Coronary artery (tissue), 2 donors: ENCODE measurements around the gene TSC22D1.

Experiments
- DNase-seq: peaks from one replicate; pipeline ENCODE4 v3.0.0-alpha.2; 2017; ENCODE audit warnings: low spot score
- H3K27ac ChIP-seq, 2 donors: fragments of 200-600 bp; sonication (generic); one replicate each; pipeline ENCODE4 v1.5.1; 2016 to 2019
- H3K4me3 ChIP-seq: fragments of 200-600 bp; sonication (generic); 2 replicates; pipeline ENCODE4 v1.5.1; 2016; ENCODE audit warnings: mild to moderate bottlenecking, moderate library complexity
- TF ChIP-seq, protein P1 (sequence below): fragments of 200-600 bp; sonication (generic); IDR thresholded peaks from one replicate; pipeline ENCODE4 v1.5.1; 2019; ENCODE audit warnings: antibody characterized with exemption

Gene TSC22D1

GRCh38 chr13:44497801-44498200 lies 78.3 kb downstream of the TSC22D1 start:
- DNase-seq: no peak
- Histone ChIP-seq H3K27ac (no peak overlapping the region), H3K4me3 (no peak overlapping the region)
- TF ChIP-seq, protein P1, sequence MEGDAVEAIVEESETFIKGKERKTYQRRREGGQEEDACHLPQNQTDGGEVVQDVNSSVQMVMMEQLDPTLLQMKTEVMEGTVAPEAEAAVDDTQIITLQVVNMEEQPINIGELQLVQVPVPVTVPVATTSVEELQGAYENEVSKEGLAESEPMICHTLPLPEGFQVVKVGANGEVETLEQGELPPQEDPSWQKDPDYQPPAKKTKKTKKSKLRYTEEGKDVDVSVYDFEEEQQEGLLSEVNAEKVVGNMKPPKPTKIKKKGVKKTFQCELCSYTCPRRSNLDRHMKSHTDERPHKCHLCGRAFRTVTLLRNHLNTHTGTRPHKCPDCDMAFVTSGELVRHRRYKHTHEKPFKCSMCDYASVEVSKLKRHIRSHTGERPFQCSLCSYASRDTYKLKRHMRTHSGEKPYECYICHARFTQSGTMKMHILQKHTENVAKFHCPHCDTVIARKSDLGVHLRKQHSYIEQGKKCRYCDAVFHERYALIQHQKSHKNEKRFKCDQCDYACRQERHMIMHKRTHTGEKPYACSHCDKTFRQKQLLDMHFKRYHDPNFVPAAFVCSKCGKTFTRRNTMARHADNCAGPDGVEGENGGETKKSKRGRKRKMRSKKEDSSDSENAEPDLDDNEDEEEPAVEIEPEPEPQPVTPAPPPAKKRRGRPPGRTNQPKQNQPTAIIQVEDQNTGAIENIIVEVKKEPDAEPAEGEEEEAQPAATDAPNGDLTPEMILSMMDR: no peak

DNA sequence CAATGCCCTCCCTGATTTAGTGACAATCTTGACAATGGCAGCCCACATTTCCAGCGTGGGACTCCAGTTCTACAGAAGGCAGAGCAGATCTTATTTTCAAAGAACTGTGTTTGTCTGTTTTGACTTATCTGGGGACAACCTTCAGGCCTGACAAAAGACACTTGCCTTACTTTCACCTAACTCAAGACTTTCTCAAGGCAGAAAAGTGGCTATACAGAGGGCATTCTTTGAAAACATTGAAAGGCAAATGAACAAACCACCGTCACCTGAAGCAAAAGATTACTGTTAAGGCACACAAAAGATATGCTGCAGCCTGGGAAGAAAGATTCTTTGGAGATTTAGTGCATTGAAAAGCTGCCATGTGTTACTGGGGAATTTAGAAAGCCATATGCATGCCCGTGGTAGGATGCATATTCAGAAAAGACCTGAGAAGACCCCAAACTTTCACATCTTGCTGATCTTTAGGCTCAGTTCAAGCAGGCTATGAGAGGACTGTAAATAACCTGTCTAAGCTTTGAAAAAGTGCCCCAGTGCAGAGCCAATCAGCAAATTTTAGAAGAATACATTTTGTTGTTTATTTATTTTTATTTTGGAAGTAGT lies 82.8 kb downstream of the TSC22D1 start:
- TF ChIP-seq, protein P1: no peak
- DNase-seq: no peak
- no peak overlapping the region for H3K4me3 ChIP-seq
- no peak overlapping the region for H3K27ac ChIP-seq

DNA sequence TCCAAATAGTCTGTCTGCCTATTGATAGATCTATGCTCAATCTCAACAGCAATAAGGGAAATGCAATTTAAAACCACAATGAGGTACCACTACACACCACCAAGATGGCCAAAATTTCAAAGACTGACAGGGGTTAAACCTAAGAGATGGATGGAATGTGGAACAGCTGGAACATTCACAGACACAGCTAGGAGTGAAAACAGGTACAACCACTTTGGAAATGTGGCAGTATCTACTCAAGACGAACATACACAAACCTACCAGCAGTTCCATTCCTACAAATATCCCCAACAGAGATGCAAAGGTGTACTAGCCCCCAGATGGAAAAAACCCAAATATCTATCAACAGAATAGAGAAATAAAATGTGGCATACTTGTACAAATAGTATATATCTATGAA lies 86.4 kb downstream of the TSC22D1 start:
- TF ChIP-seq, protein P1: no peak
- no peak for DNase-seq
- Histone ChIP-seq H3K27ac (no peak overlapping the region), H3K4me3 (no peak overlapping the region)

DNA sequence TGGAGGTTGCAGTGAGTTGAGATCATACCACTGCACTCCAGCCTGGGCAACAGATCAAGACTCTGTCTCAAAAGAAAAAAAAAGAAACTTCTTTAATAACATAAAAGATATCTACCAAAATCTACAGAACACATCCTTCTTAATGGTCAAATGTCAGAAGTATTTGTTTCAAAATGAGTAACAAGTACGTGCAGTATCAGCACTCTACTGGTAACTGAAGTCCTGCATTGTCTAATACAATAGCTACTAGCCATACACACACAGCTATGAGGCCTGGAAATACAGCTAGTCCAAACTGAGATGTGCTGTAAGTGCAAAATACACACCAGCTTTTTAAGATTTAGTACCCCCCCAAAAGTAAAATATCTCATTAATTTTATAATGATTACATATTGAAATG lies 88.1 kb downstream of the TSC22D1 start:
- Histone ChIP-seq H3K27ac (no peak overlapping the region), H3K4me3 (no peak overlapping the region)
- TF ChIP-seq, protein P1: no peak
- DNase-seq: no peak

- DNase-seq: no peak
- TF ChIP-seq, protein P1: no peak
- Histone ChIP-seq H3K4me3 (peak overlapping the region; percentile 22), H3K27ac (peak overlapping the region in 1 of 2 donors; percentile 35)
Observed at GRCh38 chr13:44484562-44485138, 91.5 kb downstream of the TSC22D1 start.

- Histone ChIP-seq H3K27ac (peak overlapping the region; percentile 40 to 50), H3K4me3 (peak overlapping the region; percentile 5)
- no peak for DNase-seq
- TF ChIP-seq, protein P1: no peak
Observed at GRCh38 chr13:44474122-44474910, 101.8 kb downstream of the TSC22D1 start.
